ENCODE data around the gene TEX36. TPM values are rescaled to one million over a fixed set of nuclear protein-coding genes. Genes with fewer than 3 reads are reported as not detected.

The TEX36 gene
- total RNA-seq, 1 donor from 2014 or later: not detected

- no peak for DNase-seq
- ChIA-PET POLR2A (no interaction called here), CTCF (no interaction called here)
- intact Hi-C loops (cut with micrococcal nuclease): no loop called here
- no peak overlapping the region for H3K4me3 Mint-ChIP-seq
- H3K4me1 Mint-ChIP-seq: no peaks in the 10 kb centered on the region
- H3K27ac Mint-ChIP-seq: no peak overlapping the region
- H3K36me3 Mint-ChIP-seq (ENCODE audit: low read depth): no peaks in the 10 kb centered on the region
- TF ChIP-seq CTCF (IDR thresholded peaks at IDR 0.05): no peak
- ATAC-seq (ENCODE audit: low read depth): no peak
- no peaks in the 10 kb centered on the region for H3K9me3 Mint-ChIP-seq
- peaks cover 6% of the 10 kb centered on the region for H3K27me3 Mint-ChIP-seq
Measured at GRCh38 chr10:125629758-125630376, 53.1 kb downstream of the TEX36 start.

- no peak for TF ChIP-seq CTCF (IDR thresholded peaks at IDR 0.05)
- Mint-ChIP-seq H3K27ac (no peak overlapping the region), H3K4me1 (no peaks in the 10 kb centered on the region), H3K9me3 (no peaks in the 10 kb centered on the region), H3K36me3 (ENCODE audit: low read depth) (no peaks in the 10 kb centered on the region), H3K27me3 (peaks cover 6% of the 10 kb centered on the region), H3K4me3 (no peak overlapping the region)
- ChIA-PET CTCF (no interaction called here), POLR2A (no interaction called here)
- ATAC-seq (ENCODE audit: low read depth) (no peak), DNase-seq (no peak)
- intact Hi-C loops (cut with micrococcal nuclease): no loop called here
Measured at GRCh38 chr10:125628104-125629049, 54.6 kb downstream of the TEX36 start.

GRCh38 chr10:125627646-125628045, 55.3 kb downstream of the TEX36 start:
- Mint-ChIP-seq H3K27ac (no peak overlapping the region), H3K4me1 (no peaks in the 10 kb centered on the region), H3K4me3 (no peak overlapping the region), H3K9me3 (no peaks in the 10 kb centered on the region), H3K36me3 (ENCODE audit: low read depth) (no peaks in the 10 kb centered on the region), H3K27me3 (peaks cover 6% of the 10 kb centered on the region)
- ATAC-seq (ENCODE audit: low read depth) (no peak), DNase-seq (no peak)
- ChIA-PET POLR2A (no interaction called here), CTCF (no interaction called here)
- intact Hi-C loops (cut with micrococcal nuclease): no loop called here
- no peak for TF ChIP-seq CTCF (IDR thresholded peaks at IDR 0.05)

- Mint-ChIP-seq H3K4me1 (no peaks in the 10 kb centered on the region), H3K9me3 (no peaks in the 10 kb centered on the region), H3K36me3 (ENCODE audit: low read depth) (no peaks in the 10 kb centered on the region), H3K27me3 (peaks cover 6% of the 10 kb centered on the region), H3K27ac (no peak overlapping the region), H3K4me3 (no peak overlapping the region)
- TF ChIP-seq CTCF (IDR thresholded peaks at IDR 0.05): no peak
- ATAC-seq (ENCODE audit: low read depth) (no peak), DNase-seq (no peak)
- CTCF ChIA-PET: no interaction called here
- intact Hi-C loops (cut with micrococcal nuclease): no loop called here
- POLR2A ChIA-PET: no interaction called here
Measured at GRCh38 chr10:125626671-125627070, 56.3 kb downstream of the TEX36 start.

- Mint-ChIP-seq H3K4me3 (no peak overlapping the region), H3K36me3 (ENCODE audit: low read depth) (no peaks in the 10 kb centered on the region), H3K27me3 (peaks cover 6% of the 10 kb centered on the region), H3K27ac (no peak overlapping the region), H3K9me3 (peaks cover under 1% of the 10 kb centered on the region), H3K4me1 (no peaks in the 10 kb centered on the region)
- no peak for ATAC-seq (ENCODE audit: low read depth)
- no peak for TF ChIP-seq CTCF (IDR thresholded peaks at IDR 0.05)
- ChIA-PET CTCF (no interaction called here), POLR2A (no interaction called here)
- intact Hi-C loops (cut with micrococcal nuclease): no loop called here
- DNase-seq: no peak
Measured at GRCh38 chr10:125625586-125625985, 57.4 kb downstream of the TEX36 start.

Measured in activated B cell treated with CpG ODN at 0.5 μM for 24 hours (primary cell).